Measurements from ENCODE around the gene FAAH.
A peak's percentile ranks its signal among the peaks of the same experiment; 100 is the strongest.
"Not testable (repeated sequence)": the region's sequence is repeated elsewhere in the genome, so short reads cannot be mapped to it uniquely, and the experiment has no call there.

FAAH gene

GRCh38 chr1:46364612-46365011 lies 29.5 kb upstream of the FAAH start:
- no peak for TF ChIP-seq CTCF (IDR thresholded peaks at IDR 0.05)
- H3K27ac ChIP-seq = peak overlapping the region; percentile 35

- H3K27ac ChIP-seq = not testable (repeated sequence)
Measured at GRCh38 chr1:46365796-46366195, 28.3 kb upstream of the FAAH start.

- H3K27ac ChIP-seq = no peak overlapping the region
- TF ChIP-seq CTCF (IDR thresholded peaks at IDR 0.05) (no peak), ZFX (IDR thresholded peaks at IDR 0.05; ENCODE audit: borderline replicate concordance) (no peak)
Measured at GRCh38 chr1:46367072-46367471, 27.0 kb upstream of the FAAH start.

GRCh38 chr1:46367701-46368100 lies 26.4 kb upstream of the FAAH start:
- H3K27ac ChIP-seq = not testable (repeated sequence)

- TF ChIP-seq ZFX (IDR thresholded peaks at IDR 0.05; ENCODE audit: borderline replicate concordance) = no peak
- no peak for TF ChIP-seq CTCF (IDR thresholded peaks at IDR 0.05)
- no peak overlapping the region for H3K27ac ChIP-seq
Measured at GRCh38 chr1:46368791-46369190, 25.3 kb upstream of the FAAH start.

- no peak for TF ChIP-seq ZFX (IDR thresholded peaks at IDR 0.05; ENCODE audit: borderline replicate concordance)
- H3K27ac ChIP-seq = peak overlapping the region; percentile 22; the same call in 1 of the 2 replicates
Measured at GRCh38 chr1:46369542-46370213, 24.4 kb upstream of the FAAH start.

GRCh38 chr1:46370214-46370633 lies 23.9 kb upstream of the FAAH start:
- TF ChIP-seq CTCF (IDR thresholded peaks at IDR 0.05) (no peak), ZFX (IDR thresholded peaks at IDR 0.05; ENCODE audit: borderline replicate concordance) (no peak)
- H3K27ac ChIP-seq = peak overlapping the region; percentile 22; the same call in 1 of the 2 replicates

GRCh38 chr1:46372431-46372830 lies 21.7 kb upstream of the FAAH start:
- no peak for TF ChIP-seq CTCF (IDR thresholded peaks at IDR 0.05)
- no peak for TF ChIP-seq ZFX (IDR thresholded peaks at IDR 0.05; ENCODE audit: borderline replicate concordance)
- H3K27ac ChIP-seq = no peak overlapping the region

GRCh38 chr1:46379996-46380395 lies 14.1 kb upstream of the FAAH start:
- TF ChIP-seq CTCF (IDR thresholded peaks at IDR 0.05) (no peak), ZFX (IDR thresholded peaks at IDR 0.05; ENCODE audit: borderline replicate concordance) (no peak)
- H3K27ac ChIP-seq = no peak overlapping the region
